Stimulated activated CD8-positive, alpha-beta memory T cell treated with anti-CD3 and anti-CD28 coated beads, Interleukin-7, amount 100 ng/mL, for 1 hour (primary cell): ENCODE data around the gene SGCA.

Source experiments
- DNase-seq, 2 donors: peaks; one replicate each; pipeline ENCODE4 v3.0.0-alpha.2; 2020; ENCODE audit warnings: low read depth in 2 of 2

Gene SGCA

DNA sequence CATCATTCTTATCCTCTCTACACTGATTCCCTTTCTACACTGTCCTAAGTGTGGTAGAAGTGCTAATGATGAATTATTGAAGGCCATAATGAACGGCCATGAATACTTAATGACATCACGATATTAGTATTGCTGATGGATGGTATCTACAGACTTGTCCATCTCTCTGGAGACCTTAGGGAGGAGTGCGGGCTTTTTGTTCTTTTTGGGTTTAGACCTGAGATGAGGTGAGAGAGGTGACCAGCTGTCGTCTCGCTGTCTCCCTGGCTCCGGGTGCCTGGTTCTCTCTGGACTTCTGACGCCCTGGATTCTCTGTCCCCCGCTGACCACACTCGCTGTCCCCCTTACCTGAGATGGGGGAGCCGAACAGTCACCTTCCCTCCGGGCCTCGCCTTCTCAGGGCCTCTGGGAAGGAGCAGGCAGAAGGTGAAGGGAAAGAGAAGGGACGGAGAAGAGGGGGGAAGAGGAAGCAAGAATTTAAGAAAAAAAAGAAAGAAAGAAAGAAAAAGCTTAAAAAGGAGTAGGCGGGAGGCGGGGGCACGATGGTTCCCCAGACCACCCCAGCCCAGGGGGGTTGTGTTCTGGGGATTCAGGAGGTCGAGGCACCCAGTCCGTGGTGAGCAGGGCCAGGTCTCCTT, 17.1 kb downstream of the SGCA start:
- no peak for DNase-seq

DNA sequence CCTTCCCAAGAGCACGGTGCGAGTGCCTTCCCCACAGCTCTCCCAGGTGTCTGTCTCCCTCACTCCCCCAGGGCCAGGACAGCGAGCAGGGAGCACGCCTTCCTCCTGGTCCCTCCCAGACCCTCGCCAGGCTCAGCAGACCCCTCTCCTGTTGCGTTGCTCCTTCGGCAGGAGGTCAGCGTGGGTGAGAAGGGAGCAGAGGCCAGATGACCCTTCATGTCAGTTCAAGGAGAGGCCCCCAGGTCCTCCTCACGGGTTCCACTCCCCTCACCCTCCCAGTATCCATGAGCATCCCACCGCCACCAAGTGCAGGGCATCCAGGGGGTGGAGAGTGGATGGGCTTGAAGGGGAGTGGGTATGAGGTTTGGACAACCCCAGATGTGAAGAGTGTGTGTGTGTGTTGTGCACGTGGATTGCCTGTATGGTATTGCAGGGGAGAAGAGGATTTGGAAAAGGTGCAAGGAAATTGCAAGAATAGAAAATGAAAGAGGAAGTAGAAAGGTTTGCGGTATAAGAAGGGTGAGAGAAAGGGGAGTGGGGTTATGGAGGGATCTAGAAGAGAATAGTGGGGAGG, 17.7 kb downstream of the SGCA start:
- no peak for DNase-seq

- no peak for DNase-seq
Observed at GRCh38 chr17:50184064-50184463, 18.3 kb downstream of the SGCA start.

- no peak for DNase-seq
Observed at GRCh38 chr17:50184611-50185398, 19.0 kb downstream of the SGCA start.

- DNase-seq = no peak
Observed at GRCh38 chr17:50185631-50186471, 20.0 kb downstream of the SGCA start.

GRCh38 chr17:50186661-50187393, 21.0 kb downstream of the SGCA start:
- no peak for DNase-seq

- DNase-seq = no peak
Observed at GRCh38 chr17:50187394-50187725, 21.6 kb downstream of the SGCA start.

- DNase-seq = no peak
Observed at GRCh38 chr17:50187751-50188530, 22.1 kb downstream of the SGCA start.

- DNase-seq = no peak
Observed at GRCh38 chr17:50188531-50188920, 22.7 kb downstream of the SGCA start.

DNA sequence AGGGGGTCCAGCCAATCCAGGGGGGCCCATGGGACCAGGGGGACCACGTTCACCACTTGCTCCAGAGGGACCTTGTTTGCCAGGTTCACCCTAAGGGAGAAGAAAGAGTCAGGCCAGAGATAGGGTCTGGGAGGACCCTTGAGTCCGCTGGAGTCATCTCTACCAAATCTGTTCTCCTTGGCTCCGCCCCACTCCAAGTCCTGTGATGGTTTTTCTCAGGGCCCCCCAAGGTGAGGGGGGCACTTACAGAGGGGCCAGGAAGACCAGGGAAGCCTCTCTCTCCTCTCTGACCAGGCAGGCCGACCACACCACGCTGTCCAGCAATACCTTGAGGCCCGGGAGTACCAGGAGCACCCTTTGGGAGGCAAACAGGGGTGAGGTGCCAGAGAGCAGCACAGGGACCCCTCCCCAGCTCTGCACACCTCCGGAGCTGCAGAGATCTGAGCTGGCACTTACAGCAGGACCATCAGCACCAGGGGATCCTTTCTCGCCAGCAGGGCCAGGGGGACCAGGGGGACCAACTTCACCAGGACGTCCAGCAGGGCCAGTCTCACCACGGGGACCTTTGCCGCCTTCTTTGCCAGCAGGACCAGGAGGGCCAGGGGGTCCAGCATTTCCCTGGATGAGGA, 23.2 kb downstream of the SGCA start:
- no peak for DNase-seq

GRCh38 chr17:50189550-50190292, 23.9 kb downstream of the SGCA start:
- no peak for DNase-seq

GRCh38 chr17:50190293-50190602, 24.4 kb downstream of the SGCA start:
- DNase-seq = no peak

DNA sequence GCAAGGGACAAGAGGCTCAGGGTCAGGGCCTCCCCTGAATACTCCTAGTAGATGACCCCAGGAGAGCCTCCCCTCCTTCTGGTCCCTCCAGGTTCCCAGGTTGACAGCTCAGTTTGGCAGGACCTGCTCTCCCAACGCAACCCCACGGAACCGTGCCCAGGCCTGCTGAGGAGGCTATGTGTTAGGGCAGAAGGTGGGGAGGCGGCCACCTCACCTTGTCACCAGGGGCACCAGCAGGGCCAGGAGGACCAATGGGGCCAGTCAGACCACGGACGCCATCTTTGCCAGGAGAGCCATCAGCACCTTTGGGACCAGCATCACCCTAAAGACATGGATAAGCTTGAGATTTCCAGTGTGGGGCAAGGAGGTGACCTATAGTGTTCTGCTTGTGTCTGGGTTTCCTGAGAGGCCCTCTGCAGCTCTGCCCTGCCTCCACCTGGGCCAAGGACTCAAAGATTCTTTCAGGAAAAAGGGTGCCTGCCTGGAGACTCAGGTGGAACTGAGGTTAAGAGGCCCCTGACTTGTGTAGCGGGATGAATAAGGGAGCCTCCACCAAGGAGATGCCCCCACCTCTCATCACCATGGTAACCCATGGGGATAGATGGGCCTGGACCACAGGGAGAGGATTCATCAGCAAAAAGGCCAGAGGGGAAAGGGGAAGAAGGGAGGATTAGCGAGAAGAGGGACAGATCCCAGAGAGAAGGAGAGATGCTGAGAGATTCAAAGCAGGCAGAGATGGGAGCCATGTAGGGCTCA, 25.0 kb downstream of the SGCA start:
- DNase-seq = no peak

GRCh38 chr17:50191359-50192143, 25.7 kb downstream of the SGCA start:
- no peak for DNase-seq

DNA sequence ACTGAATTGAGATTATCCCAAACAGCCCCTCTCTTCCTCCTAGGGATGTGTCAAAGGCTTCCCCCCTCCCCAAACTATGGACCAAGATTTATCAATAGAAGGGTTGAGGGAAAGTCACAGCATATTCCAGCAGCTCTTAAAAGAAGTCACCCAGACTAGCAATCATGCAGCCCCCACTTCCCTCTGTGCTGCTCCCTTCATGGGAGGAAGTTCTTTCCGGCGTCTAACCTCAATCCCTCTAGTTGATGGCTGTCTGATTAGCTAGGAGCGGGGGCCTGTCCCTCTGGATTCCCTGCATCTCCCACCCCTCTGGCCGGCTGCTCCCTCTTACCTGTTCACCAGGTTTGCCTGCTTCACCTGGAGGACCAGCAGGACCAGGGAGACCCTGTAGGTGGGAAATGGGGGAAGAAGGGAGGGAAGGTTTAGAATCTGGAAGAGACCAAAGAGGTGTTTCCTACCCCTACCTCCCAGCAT, 26.4 kb downstream of the SGCA start:
- DNase-seq = no peak

GRCh38 chr17:50192618-50193291, 26.9 kb downstream of the SGCA start:
- DNase-seq = no peak

GRCh38 chr17:50194140-50194933, 28.5 kb downstream of the SGCA start:
- DNase-seq = no peak
